ENCODE measurements around the gene RAB11A. TPM values are rescaled to one million over a fixed set of nuclear protein-coding genes. Genes with fewer than 3 reads are reported as not detected.

Gene RAB11A
- total and polyA plus RNA-seq, 12 donors, result 45.7 to 705 (median 348) TPM

DNA sequence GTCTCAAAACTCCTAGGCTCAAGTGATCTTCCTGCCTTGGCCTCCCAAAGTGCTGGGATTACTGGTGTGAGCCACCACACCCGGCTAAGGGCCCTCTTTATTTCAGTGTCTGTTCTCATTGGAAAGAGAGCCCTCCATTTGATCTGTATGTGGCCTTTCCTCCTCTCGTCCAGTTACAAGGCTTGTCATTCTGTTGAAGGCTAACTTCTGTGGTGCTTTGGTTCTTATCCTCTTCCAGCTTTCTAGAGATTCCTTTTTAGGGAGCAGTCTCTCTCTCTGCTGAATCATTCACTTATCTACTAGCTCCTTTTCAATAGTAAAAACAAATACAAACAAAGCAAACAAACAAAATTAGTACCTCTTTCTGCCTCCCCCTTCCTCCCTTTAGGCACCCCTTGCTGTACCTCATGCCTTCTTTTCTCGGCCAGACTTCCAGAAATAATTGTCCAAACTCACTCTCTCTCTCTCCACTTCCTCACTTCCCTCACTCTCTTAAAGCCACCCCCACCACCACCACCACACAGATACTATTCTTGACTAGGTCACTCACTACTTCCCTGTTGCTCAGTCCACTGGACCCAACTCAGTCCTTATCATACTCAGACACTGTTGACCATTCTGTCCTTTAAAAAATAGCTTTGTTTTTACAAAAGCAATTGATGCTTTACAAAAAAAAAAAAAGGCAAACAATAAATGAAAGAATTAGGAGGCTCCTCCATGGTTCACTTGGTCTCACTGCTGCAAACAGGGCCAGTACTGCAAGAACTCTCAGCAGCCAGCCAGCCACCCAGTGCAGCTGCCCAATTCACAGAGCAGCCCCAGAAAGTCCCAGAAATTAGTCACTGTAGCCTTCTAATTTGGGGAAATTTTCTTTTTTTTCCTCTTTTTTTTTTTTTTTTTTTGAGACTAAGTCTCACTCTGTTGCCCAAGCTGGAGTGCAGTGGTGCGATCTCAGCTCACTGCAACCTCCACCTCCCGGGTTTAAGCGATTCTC lies 31.7 kb upstream of the RAB11A start:
- no peak overlapping the region for H3K4me3 ChIP-seq
- TF ChIP-seq, protein P1, sequence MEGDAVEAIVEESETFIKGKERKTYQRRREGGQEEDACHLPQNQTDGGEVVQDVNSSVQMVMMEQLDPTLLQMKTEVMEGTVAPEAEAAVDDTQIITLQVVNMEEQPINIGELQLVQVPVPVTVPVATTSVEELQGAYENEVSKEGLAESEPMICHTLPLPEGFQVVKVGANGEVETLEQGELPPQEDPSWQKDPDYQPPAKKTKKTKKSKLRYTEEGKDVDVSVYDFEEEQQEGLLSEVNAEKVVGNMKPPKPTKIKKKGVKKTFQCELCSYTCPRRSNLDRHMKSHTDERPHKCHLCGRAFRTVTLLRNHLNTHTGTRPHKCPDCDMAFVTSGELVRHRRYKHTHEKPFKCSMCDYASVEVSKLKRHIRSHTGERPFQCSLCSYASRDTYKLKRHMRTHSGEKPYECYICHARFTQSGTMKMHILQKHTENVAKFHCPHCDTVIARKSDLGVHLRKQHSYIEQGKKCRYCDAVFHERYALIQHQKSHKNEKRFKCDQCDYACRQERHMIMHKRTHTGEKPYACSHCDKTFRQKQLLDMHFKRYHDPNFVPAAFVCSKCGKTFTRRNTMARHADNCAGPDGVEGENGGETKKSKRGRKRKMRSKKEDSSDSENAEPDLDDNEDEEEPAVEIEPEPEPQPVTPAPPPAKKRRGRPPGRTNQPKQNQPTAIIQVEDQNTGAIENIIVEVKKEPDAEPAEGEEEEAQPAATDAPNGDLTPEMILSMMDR (IDR thresholded peaks at IDR 0.05), result no peak
- TF ChIP-seq POLR2A (IDR thresholded peaks at IDR 0.05), result no peak
- no peaks in the 10 kb centered on the region for H3K9me3 ChIP-seq (replicated peaks in 1 of 3)
- peaks cover 15 to 27% of the 10 kb centered on the region in 2 donors for H3K4me1 ChIP-seq (replicated peaks in 1 of 2)
- H3K36me3 ChIP-seq (replicated peaks in 1 of 2), result no peaks in the 10 kb centered on the region
- no peaks in the 10 kb centered on the region for H3K27me3 ChIP-seq
- DNase-seq, result peak in 1 of 7 donors; percentile 23
- 66 to 76% (median 73%) methylated on average over 6 of the region's 6 CpGs for WGBS, 4 donors
- intact Hi-C loops (cut with DNase I), result no loop called here
- peak overlapping the region in 2 of 5 donors; percentile 48 to 58 for H3K27ac ChIP-seq

- no peaks in the 10 kb centered on the region for H3K27me3 ChIP-seq
- no peaks in the 10 kb centered on the region for H3K9me3 ChIP-seq (replicated peaks in 1 of 3)
- H3K27ac ChIP-seq, result no peak overlapping the region
- 75 to 86% (median 77%) methylated on average over 5 of the region's 5 CpGs for WGBS, 4 donors
- H3K4me1 ChIP-seq (replicated peaks in 1 of 2), result peaks cover 0 to 8% of the 10 kb centered on the region in 2 donors
- no peak for DNase-seq
- intact Hi-C loops (cut with DNase I), result no loop called here
- H3K36me3 ChIP-seq (replicated peaks in 1 of 2), result no peaks in the 10 kb centered on the region
- TF ChIP-seq, protein P1 (IDR thresholded peaks at IDR 0.05), result no peak
- TF ChIP-seq POLR2A (IDR thresholded peaks at IDR 0.05), result no peak
- no peak overlapping the region for H3K4me3 ChIP-seq
Measured at GRCh38 chr15:65839354-65839901, 29.9 kb upstream of the RAB11A start.

DNA sequence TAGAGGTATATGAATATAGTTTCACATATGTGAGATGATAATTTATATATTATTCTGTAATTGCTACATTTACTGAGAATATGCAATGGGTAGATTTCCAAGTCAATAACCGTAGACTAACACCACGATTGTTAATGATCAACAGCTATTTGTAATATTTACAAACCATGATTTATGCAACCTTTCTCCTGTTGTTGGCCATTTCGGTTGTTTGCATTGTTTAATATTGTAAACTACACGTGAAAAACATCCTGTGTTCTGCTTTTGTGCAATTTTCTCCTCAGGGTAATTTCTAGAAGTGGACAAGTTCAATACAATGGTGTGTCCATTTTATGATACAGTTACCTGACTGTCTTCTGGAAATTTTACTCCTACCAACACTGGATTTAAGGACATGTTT lies 29.3 kb upstream of the RAB11A start:
- DNase-seq, result no peak
- Histone ChIP-seq H3K36me3 (replicated peaks in 1 of 2) (no peaks in the 10 kb centered on the region), H3K9me3 (replicated peaks in 1 of 3) (no peaks in the 10 kb centered on the region), H3K4me1 (replicated peaks in 1 of 2) (peaks cover 0 to 8% of the 10 kb centered on the region in 2 donors), H3K27ac (no peak overlapping the region), H3K4me3 (no peak overlapping the region), H3K27me3 (no peaks in the 10 kb centered on the region)
- intact Hi-C loops (cut with DNase I), result no loop called here
- WGBS, 4 donors, result 77 to 82% (median 79%) methylated on average over 4 of the region's 4 CpGs
- TF ChIP-seq POLR2A (IDR thresholded peaks at IDR 0.05), result no peak
- TF ChIP-seq, protein P1 (IDR thresholded peaks at IDR 0.05), result no peak

DNA sequence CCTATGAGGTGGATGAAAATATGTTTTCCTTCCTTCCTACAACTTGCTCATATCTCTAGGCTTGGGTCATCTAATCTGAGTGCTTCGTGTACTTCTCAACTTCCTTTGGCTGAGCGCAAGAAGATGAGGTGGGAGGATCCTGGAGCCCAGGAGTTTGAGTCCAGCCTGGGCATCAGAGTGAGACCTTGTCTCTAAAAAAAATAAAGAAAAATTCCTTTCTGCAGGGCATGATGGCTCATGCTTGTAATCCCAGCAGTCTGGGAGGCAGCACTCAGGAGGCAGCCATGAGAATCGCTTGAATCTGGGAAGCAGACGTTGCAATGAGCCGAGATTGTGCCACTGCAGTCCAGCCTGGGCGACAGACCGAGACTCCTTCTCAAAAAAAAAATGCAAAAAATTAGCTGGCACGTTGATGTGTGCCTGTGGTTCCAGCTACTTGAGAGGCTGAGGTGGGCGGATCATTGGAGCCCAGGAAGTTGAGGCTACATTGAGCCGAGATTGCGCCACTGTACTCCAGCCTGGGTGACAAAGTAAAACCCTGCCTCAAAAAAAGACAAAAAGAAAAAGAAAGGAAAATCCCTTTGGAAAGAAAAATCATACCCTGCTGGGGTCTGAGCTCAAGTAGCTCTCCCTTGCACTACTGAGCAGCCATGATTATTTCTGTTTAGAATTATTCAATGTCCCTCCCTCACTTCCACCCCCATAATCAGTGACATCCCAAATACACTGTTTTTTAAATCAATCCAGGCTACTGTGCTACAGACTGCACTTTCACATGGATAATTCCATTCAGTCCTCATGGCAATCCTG lies 28.0 kb upstream of the RAB11A start:
- peak overlapping the region in 1 of 4 donors; percentile 23 for H3K4me3 ChIP-seq

More for the DNA sequence above, 28.0 kb upstream of the RAB11A start:
- Histone ChIP-seq H3K36me3 (replicated peaks in 1 of 2) (no peaks in the 10 kb centered on the region), H3K27me3 (no peaks in the 10 kb centered on the region), H3K9me3 (replicated peaks in 1 of 3) (no peaks in the 10 kb centered on the region), H3K4me1 (replicated peaks in 1 of 2) (peaks cover 0 to 5% of the 10 kb centered on the region in 2 donors), H3K27ac (peak overlapping the region in 2 of 5 donors; percentile 10 to 26)
- peak in 1 of 7 donors; percentile 19 for DNase-seq
- WGBS, 4 donors, result 55 to 69% (median 57%) methylated on average over 10 to 11 of the region's 11 CpGs
- intact Hi-C loops (cut with DNase I), result no loop called here
- TF ChIP-seq POLR2A (IDR thresholded peaks at IDR 0.05), result no peak
- TF ChIP-seq, protein P1 (IDR thresholded peaks at IDR 0.05), result no peak

Measured in adrenal gland (tissue), 12 donors.